ENCODE data around the gene ISYNA1.
"Not testable (repeated sequence)": the region's sequence is repeated elsewhere in the genome, so short reads cannot be mapped to it uniquely, and the experiment has no call there.

DNA sequence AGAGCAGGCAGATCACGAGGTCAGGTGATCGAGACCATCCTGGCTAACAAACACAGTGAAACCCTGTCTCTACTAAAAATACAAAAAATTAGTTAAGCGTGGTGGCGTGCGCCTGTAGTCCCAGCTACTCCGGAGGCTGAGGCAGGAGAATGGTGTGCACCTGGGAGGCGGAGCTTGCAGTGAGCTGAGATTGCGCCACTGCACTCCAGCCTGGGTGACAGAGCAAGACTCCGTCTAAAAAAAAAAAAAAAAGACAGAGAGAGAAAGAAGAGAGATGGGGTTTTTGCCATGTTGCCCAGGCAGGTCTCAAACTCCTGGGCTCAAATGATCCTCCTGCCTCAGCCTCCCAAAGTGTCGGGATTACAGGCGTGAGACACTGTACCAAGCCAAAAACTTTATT is 32.2 kb downstream of the ISYNA1 start:
- not testable (repeated sequence) for TF ChIP-seq NFE2L2 (IDR thresholded peaks at IDR 0.05; ENCODE audit: low read depth, low read length); RFX5 (IDR thresholded peaks at IDR 0.05; ENCODE audit: low read depth, low read length); CTCF (conservative IDR thresholded peaks at IDR 0.05; ENCODE audit: low read depth, low read length); MAFK (IDR thresholded peaks at IDR 0.05; ENCODE audit: low read depth, low read length); RAD21 (IDR thresholded peaks at IDR 0.05; ENCODE audit: low read length); POLR2A (IDR thresholded peaks at IDR 0.05; ENCODE audit: low read depth, low read length)
